ENCODE measurements around the gene TRIM72.
"Not testable (repeated sequence)": the region's sequence is repeated elsewhere in the genome, so short reads cannot be mapped to it uniquely, and the experiment has no call there.

TRIM72 gene

GRCh38 chr16:31269973-31270372 lies 56.1 kb downstream of the TRIM72 start:
- not testable (repeated sequence) for H3K36me3 ChIP-seq (ENCODE audit: control insufficient read depth in 1 of 2, insufficient read depth in 2 of 2, low read length in 2 of 2); H3K27ac ChIP-seq (ENCODE audit: low read depth, low read length); H3K9ac ChIP-seq (ENCODE audit: low read length); H3K18ac ChIP-seq (ENCODE audit: low read length); H4K8ac ChIP-seq (ENCODE audit: low read depth, low read length); H3K79me2 ChIP-seq (ENCODE audit: control insufficient read depth, insufficient read depth, low read length, poor library complexity); H2BK12ac ChIP-seq (ENCODE audit: low read length); H3K4me1 ChIP-seq (ENCODE audit: control insufficient read depth in 1 of 2, insufficient read depth in 2 of 2, low read length in 2 of 2); H3K14ac ChIP-seq (ENCODE audit: low read length); H2AK5ac ChIP-seq (ENCODE audit: low read length); DNase-seq; H3K4ac ChIP-seq (ENCODE audit: low read depth, low read length); H3K79me1 ChIP-seq (ENCODE audit: low read length); H3K4me3 ChIP-seq (ENCODE audit: low read depth, low read length); H3K9me3 ChIP-seq (ENCODE audit: insufficient read depth, low read depth, low read length); H2AFZ ChIP-seq (ENCODE audit: insufficient read depth, low read length, poor library complexity); H4K12ac ChIP-seq (ENCODE audit: low read depth, low read length); H3K4me2 ChIP-seq (ENCODE audit: low read length); H4K91ac ChIP-seq (ENCODE audit: low read depth, low read length); H2BK5ac ChIP-seq (ENCODE audit: low read depth, low read length, poor library complexity); H3K27me3 ChIP-seq (ENCODE audit: insufficient read depth, low read length); H2BK120ac ChIP-seq (ENCODE audit: insufficient read depth, low read length, poor library complexity); H3K23ac ChIP-seq (ENCODE audit: low read length)
- no CpG with 5 or more reads among the region's 3 CpGs for WGBS (ENCODE audit: extremely low coverage, insufficient coverage, insufficient read length)

GRCh38 chr16:31270795-31271194 lies 56.9 kb downstream of the TRIM72 start:
- no peak for DNase-seq
- H3K79me2 ChIP-seq (ENCODE audit: control insufficient read depth, insufficient read depth, low read length, poor library complexity): no peaks in the 10 kb centered on the region
- H4K91ac ChIP-seq (ENCODE audit: low read depth, low read length): no peak overlapping the region
- no peak overlapping the region for H4K12ac ChIP-seq (ENCODE audit: low read depth, low read length)
- H3K79me1 ChIP-seq (ENCODE audit: low read length): no peaks in the 10 kb centered on the region
- no peak overlapping the region for H2BK5ac ChIP-seq (ENCODE audit: low read depth, low read length, poor library complexity)
- no peak overlapping the region for H3K27ac ChIP-seq (ENCODE audit: low read depth, low read length)
- no peak overlapping the region for H3K14ac ChIP-seq (ENCODE audit: low read length)
- no peak overlapping the region for H2BK120ac ChIP-seq (ENCODE audit: insufficient read depth, low read length, poor library complexity)
- H3K9ac ChIP-seq (ENCODE audit: low read length): no peak overlapping the region
- no CpG with 5 or more reads among the region's 5 CpGs for WGBS (ENCODE audit: extremely low coverage, insufficient coverage, insufficient read length)
- H3K18ac ChIP-seq (ENCODE audit: low read length): no peak overlapping the region
- no peak overlapping the region for H3K4me2 ChIP-seq (ENCODE audit: low read length)
- H3K36me3 ChIP-seq (ENCODE audit: control insufficient read depth in 1 of 2, insufficient read depth in 2 of 2, low read length in 2 of 2): no peaks in the 10 kb centered on the region
- no peak overlapping the region for H2AK5ac ChIP-seq (ENCODE audit: low read length)
- no peak overlapping the region for H3K4ac ChIP-seq (ENCODE audit: low read depth, low read length)
- no peak overlapping the region for H2BK12ac ChIP-seq (ENCODE audit: low read length)
- H3K4me1 ChIP-seq (ENCODE audit: control insufficient read depth in 1 of 2, insufficient read depth in 2 of 2, low read length in 2 of 2): no peaks in the 10 kb centered on the region
- no peak overlapping the region for H3K23ac ChIP-seq (ENCODE audit: low read length)
- no peak overlapping the region for H3K4me3 ChIP-seq (ENCODE audit: low read depth, low read length)
- H2AFZ ChIP-seq (ENCODE audit: insufficient read depth, low read length, poor library complexity): no peak overlapping the region
- H3K27me3 ChIP-seq (ENCODE audit: insufficient read depth, low read length): no peaks in the 10 kb centered on the region
- H3K9me3 ChIP-seq (ENCODE audit: insufficient read depth, low read depth, low read length): no peaks in the 10 kb centered on the region
- no peak overlapping the region for H4K8ac ChIP-seq (ENCODE audit: low read depth, low read length)

- no peaks in the 10 kb centered on the region for H3K79me2 ChIP-seq (ENCODE audit: control insufficient read depth, insufficient read depth, low read length, poor library complexity)
- no peaks in the 10 kb centered on the region for H3K36me3 ChIP-seq (ENCODE audit: control insufficient read depth in 1 of 2, insufficient read depth in 2 of 2, low read length in 2 of 2)
- no peak overlapping the region for H4K12ac ChIP-seq (ENCODE audit: low read depth, low read length)
- H2BK12ac ChIP-seq (ENCODE audit: low read length): no peak overlapping the region
- H3K18ac ChIP-seq (ENCODE audit: low read length): no peak overlapping the region
- H3K79me1 ChIP-seq (ENCODE audit: low read length): no peaks in the 10 kb centered on the region
- H2BK120ac ChIP-seq (ENCODE audit: insufficient read depth, low read length, poor library complexity): no peak overlapping the region
- no peak overlapping the region for H3K27ac ChIP-seq (ENCODE audit: low read depth, low read length)
- no peak overlapping the region for H2AK5ac ChIP-seq (ENCODE audit: low read length)
- no peaks in the 10 kb centered on the region for H3K4me1 ChIP-seq (ENCODE audit: control insufficient read depth in 1 of 2, insufficient read depth in 2 of 2, low read length in 2 of 2)
- no peaks in the 10 kb centered on the region for H3K27me3 ChIP-seq (ENCODE audit: insufficient read depth, low read length)
- H2BK5ac ChIP-seq (ENCODE audit: low read depth, low read length, poor library complexity): no peak overlapping the region
- H4K8ac ChIP-seq (ENCODE audit: low read depth, low read length): no peak overlapping the region
- H4K91ac ChIP-seq (ENCODE audit: low read depth, low read length): no peak overlapping the region
- H3K4ac ChIP-seq (ENCODE audit: low read depth, low read length): no peak overlapping the region
- no peak for DNase-seq
- H3K4me3 ChIP-seq (ENCODE audit: low read depth, low read length): no peak overlapping the region
- no peak overlapping the region for H2AFZ ChIP-seq (ENCODE audit: insufficient read depth, low read length, poor library complexity)
- H3K9me3 ChIP-seq (ENCODE audit: insufficient read depth, low read depth, low read length): no peaks in the 10 kb centered on the region
- H3K14ac ChIP-seq (ENCODE audit: low read length): no peak overlapping the region
- no peak overlapping the region for H3K4me2 ChIP-seq (ENCODE audit: low read length)
- no peak overlapping the region for H3K23ac ChIP-seq (ENCODE audit: low read length)
- no peak overlapping the region for H3K9ac ChIP-seq (ENCODE audit: low read length)
- no CpG with 5 or more reads among the region's 16 CpGs for WGBS (ENCODE audit: extremely low coverage, insufficient coverage, insufficient read length)
Observed at GRCh38 chr16:31271621-31272190, 57.8 kb downstream of the TRIM72 start.

- H3K9ac ChIP-seq (ENCODE audit: low read length): no peak overlapping the region
- no peak overlapping the region for H3K4me3 ChIP-seq (ENCODE audit: low read depth, low read length)
- H2BK12ac ChIP-seq (ENCODE audit: low read length): no peak overlapping the region
- H2BK5ac ChIP-seq (ENCODE audit: low read depth, low read length, poor library complexity): no peak overlapping the region
- no peaks in the 10 kb centered on the region for H3K27me3 ChIP-seq (ENCODE audit: insufficient read depth, low read length)
- no peak overlapping the region for H3K23ac ChIP-seq (ENCODE audit: low read length)
- no peaks in the 10 kb centered on the region for H3K79me2 ChIP-seq (ENCODE audit: control insufficient read depth, insufficient read depth, low read length, poor library complexity)
- no peak overlapping the region for H4K8ac ChIP-seq (ENCODE audit: low read depth, low read length)
- H2BK120ac ChIP-seq (ENCODE audit: insufficient read depth, low read length, poor library complexity): no peak overlapping the region
- no peak overlapping the region for H3K4ac ChIP-seq (ENCODE audit: low read depth, low read length)
- no peaks in the 10 kb centered on the region for H3K4me1 ChIP-seq (ENCODE audit: control insufficient read depth in 1 of 2, insufficient read depth in 2 of 2, low read length in 2 of 2)
- no peak overlapping the region for H2AFZ ChIP-seq (ENCODE audit: insufficient read depth, low read length, poor library complexity)
- H4K12ac ChIP-seq (ENCODE audit: low read depth, low read length): no peak overlapping the region
- no peak overlapping the region for H4K91ac ChIP-seq (ENCODE audit: low read depth, low read length)
- no peak overlapping the region for H3K18ac ChIP-seq (ENCODE audit: low read length)
- no peak overlapping the region for H3K27ac ChIP-seq (ENCODE audit: low read depth, low read length)
- H3K36me3 ChIP-seq (ENCODE audit: control insufficient read depth in 1 of 2, insufficient read depth in 2 of 2, low read length in 2 of 2): no peaks in the 10 kb centered on the region
- DNase-seq: no peak
- H3K4me2 ChIP-seq (ENCODE audit: low read length): no peak overlapping the region
- no peak overlapping the region for H2AK5ac ChIP-seq (ENCODE audit: low read length)
- no CpG with 5 or more reads among the region's 7 CpGs for WGBS (ENCODE audit: extremely low coverage, insufficient coverage, insufficient read length)
- H3K9me3 ChIP-seq (ENCODE audit: insufficient read depth, low read depth, low read length): no peaks in the 10 kb centered on the region
- H3K14ac ChIP-seq (ENCODE audit: low read length): no peak overlapping the region
- H3K79me1 ChIP-seq (ENCODE audit: low read length): no peaks in the 10 kb centered on the region
Observed at GRCh38 chr16:31273187-31273586, 59.3 kb downstream of the TRIM72 start.

Data from trophoblast cell (in vitro differentiated cells and primary cell).